GM21390 (cell line): Measurements from ENCODE around the gene DAZAP2.
"Not testable (repeated sequence)": the region's sequence is repeated elsewhere in the genome, so short reads cannot be mapped to it uniquely, and the experiment has no call there.

Source experiments
- ATAC-seq: cut with Tn5 transposase; IDR thresholded peaks from one replicate; pipeline ENCODE4 v1.9.1; 2021; ENCODE audit not compliant: unreplicated experiment

The DAZAP2 gene

DNA sequence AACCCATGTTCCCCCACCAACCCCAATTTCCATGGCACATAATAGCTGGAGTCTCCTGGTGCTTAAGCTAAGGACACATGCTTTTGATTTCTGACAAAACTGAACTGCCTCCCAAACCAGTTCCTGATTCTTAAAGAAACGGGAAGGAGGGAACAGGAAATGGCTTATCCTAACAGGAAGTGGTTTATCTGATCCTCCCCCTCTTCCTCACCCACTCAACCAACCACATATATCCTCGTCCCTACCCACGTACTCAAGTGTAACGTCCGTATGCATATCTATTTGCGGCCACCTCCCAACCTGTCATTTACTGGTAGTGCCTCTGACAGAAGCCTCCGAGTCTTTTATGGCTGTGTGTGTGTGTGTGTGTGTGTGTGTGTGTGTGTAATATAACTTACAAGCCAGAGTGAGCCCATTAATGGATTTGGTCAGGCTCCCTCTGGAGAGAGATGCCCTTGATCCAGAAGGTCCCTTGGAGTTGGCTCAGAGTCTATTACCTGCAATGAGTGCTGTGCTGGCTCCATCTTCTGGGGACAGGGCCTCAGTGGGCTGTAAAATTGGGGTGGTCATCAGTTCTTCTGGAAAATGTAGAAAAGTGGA is 7.7 kb downstream of the DAZAP2 start:
- ATAC-seq = no peak

GRCh38 chr12:51247523-51248206 is 9.0 kb downstream of the DAZAP2 start:
- no peak for ATAC-seq

GRCh38 chr12:51253276-51253675 is 14.7 kb downstream of the DAZAP2 start:
- no peak for ATAC-seq

DNA sequence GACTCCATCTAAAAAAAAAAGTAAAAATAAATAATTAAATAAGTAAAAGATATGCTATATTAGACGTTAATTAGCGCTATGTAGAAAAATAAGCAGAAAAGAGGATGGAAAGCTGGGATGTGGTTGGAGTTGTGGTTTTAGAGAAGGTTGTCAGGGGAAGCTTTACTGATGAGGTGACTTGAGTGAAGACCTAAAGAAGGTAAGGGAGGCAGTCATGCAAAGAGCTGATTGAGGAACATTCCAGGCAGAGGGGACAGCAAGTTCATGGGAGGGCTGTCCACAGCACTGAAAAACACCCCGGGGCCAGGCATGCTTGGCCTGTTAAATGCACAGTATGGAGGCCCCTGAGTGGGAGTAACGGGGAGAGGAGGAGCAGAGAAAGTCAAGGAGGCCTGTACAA is 15.9 kb downstream of the DAZAP2 start:
- no peak for ATAC-seq

DNA sequence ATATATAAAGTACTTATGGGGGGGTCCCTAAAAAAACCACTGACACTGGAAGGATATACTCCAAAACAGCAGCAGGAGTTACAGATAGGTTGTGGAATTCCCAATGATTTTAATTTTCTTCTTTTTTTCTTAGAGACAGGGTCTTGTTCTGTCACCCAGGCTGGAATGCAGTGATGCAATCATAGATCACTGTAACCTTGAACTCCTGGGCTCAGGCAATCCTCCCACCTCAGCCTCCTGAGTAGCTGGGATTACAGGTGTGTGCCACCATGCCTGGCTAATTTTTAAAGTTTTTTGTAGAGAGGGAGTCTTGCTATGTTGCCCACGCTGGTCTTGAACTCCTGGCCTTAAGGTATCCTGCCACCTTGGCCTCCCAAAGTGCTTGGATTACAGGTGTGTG is 21.0 kb downstream of the DAZAP2 start:
- not testable (repeated sequence) for ATAC-seq

GRCh38 chr12:51262758-51263177 is 24.1 kb downstream of the DAZAP2 start:
- ATAC-seq = no peak

DNA sequence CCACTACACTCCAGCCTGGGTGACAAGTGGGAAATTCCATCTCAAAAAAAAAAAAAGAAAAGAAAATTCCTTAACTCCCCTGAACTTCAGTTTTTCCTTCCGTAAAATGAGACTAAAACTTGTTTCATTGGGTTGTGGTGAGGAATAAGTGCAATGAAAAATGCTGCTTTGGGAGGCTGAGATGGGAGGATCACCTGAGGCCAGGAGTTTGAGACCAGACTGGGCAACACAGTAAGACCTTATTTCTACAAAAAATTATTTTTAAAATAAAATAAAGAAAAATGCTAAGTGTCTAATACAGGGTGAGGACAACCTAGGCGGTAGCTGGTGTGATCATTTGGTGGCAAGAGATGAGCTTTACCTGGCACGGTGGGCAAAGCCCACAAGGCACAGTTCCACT is 24.7 kb downstream of the DAZAP2 start:
- ATAC-seq = no peak

- no peak for ATAC-seq
Observed at GRCh38 chr12:51264297-51264696, 25.7 kb downstream of the DAZAP2 start.

GRCh38 chr12:51265024-51265423 is 26.4 kb downstream of the DAZAP2 start:
- ATAC-seq = peak; percentile 74

GRCh38 chr12:51269174-51270066 is 30.8 kb downstream of the DAZAP2 start:
- peak; percentile 29 for ATAC-seq

GRCh38 chr12:51270067-51270950 is 31.7 kb downstream of the DAZAP2 start, which contains the start of gene SMAGP:
SMAGP (minus strand) TSS chr12:51270415; CDS start chr12:51269278, 1,137 bp downstream.
- ATAC-seq = peak; percentile 78

GRCh38 chr12:51270951-51271518 is 32.4 kb downstream of the DAZAP2 start:
- ATAC-seq = no peak

DNA sequence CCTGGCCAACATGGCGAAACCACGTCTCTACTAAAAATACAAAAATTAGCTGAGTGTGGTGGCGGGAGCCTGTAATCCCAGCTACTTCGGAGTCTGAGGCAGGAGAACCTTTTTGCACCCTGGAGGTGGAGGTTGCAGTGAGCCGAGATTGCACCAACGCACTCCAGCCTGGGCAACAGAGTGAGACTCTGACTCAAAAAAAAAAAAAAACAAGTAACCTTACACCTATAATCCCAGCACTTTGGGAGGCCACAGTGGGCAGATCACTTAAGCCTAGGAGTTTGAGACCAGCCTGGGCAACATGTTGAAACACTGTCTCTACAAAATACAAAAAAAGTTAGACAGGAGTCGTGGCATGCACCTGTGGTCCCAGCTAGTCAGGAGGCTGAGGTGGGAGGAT is 34.2 kb downstream of the DAZAP2 start:
- ATAC-seq = not testable (repeated sequence)

GRCh38 chr12:51275088-51275487 is 36.5 kb downstream of the DAZAP2 start:
- ATAC-seq = no peak

DNA sequence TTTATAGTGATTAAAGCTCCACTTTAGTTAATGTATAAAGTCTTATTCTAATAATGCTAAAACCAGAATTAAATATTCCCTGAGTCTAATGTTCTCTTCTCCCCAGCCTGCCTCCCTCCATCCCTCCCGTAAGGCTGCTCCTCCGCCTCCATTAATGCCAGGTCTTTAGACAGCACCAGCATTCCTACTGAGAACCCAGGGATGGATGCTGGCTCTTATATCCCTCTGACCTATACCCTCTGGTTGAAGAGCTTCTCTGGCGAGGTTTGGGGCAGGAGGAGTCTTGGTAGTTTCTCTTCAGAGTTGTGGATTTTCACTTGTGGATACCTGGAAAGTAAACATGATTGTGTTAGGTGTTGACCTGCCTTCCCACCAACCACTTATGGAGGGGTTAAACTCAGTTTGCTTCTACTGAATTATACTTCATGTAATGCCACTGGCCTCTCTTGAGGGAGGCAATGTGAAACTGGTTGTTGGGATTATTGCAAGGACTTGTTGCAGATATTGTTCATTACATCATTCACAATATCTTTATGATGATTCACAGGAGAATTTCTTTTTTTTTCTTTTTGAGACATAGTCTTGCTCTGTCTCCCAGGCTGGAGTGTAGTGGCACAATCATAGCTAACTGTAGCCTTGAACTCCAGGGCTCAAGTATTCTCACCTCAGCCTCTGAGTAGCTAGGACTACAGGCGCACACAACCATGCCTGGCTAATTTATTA is 42.7 kb downstream of the DAZAP2 start:
- no peak for ATAC-seq

GRCh38 chr12:51285843-51286242 is 47.2 kb downstream of the DAZAP2 start:
- no peak for ATAC-seq

- ATAC-seq = not testable (repeated sequence)
Observed at GRCh38 chr12:51291603-51292513, 53.2 kb downstream of the DAZAP2 start.
